Thyroid gland (tissue), 4 donors: ENCODE data around the gene ZMIZ1.

ENCODE experiments used
- CTCF ChIP-seq, 6 experiments: fragments of 200-600 bp in 3 of 6; fragments of 450-650 bp in 3 of 6; sonication (generic) in 3 of 6; IDR thresholded peaks; one replicate each; pipeline ENCODE4 v1.5.1; 2016 to 2019; ENCODE audit warnings: antibody characterized with exemption in 6 of 6, mild to moderate bottlenecking in 2 of 6, inconsistent platforms in 1 of 6, moderate library complexity in 1 of 6
- POLR2A ChIP-seq, 2 donors: fragments of 450-650 bp; IDR thresholded peaks; one replicate each; pipeline ENCODE4 v1.6.1; 2017; ENCODE audit warnings: antibody characterized with exemption in 2 of 2, mild to moderate bottlenecking in 2 of 2, moderate library complexity in 1 of 2

GRCh38 chr10:79024720-79025198 is 44.0 kb upstream of the ZMIZ1 start:
- TF ChIP-seq CTCF (IDR thresholded peaks at IDR 0.05) (no peak), POLR2A (IDR thresholded peaks at IDR 0.05) (no peak)
